OCI-LY3 (cell line): ENCODE measurements around the gene CFAP74.

Source experiments
- H2AFZ ChIP-seq: fragments of 200-600, 300-600 bp; shearing (Covaris generic); 2 replicates; pipeline ENCODE4 v1.6.0; 2014; ENCODE audit warnings: antibody characterized with exemption, low read depth, low read length
- H3K27ac ChIP-seq: fragments of 200-600, 300-600 bp; sonication (generic); 2 replicates; pipeline ENCODE4 v1.5.1; 2014; ENCODE audit warnings: mild to moderate bottlenecking, low read length, moderate library complexity, mixed read lengths
- H3K27me3 ChIP-seq: fragments of 200-600, 300-600 bp; sonication (generic); 2 replicates; pipeline ENCODE4 v1.6.1; 2014; ENCODE audit warnings: low read depth, low read length, mixed read lengths
- H3K36me3 ChIP-seq: fragments of 200-600, 300-600 bp; sonication (generic); replicated peaks from 2 replicates; pipeline ENCODE3; 2014; ENCODE audit warnings: low read depth, low read length, mixed read lengths
- H3K4me1 ChIP-seq: fragments of 300-600, 200-600 bp; sonication (generic); 2 replicates; pipeline ENCODE4 v1.6.1; 2014; ENCODE audit warnings: low read length, mixed read lengths
- H3K4me2 ChIP-seq: fragments of 200-600, 300-600 bp; sonication (generic); 2 replicates; pipeline ENCODE4 v1.6.1; 2014; ENCODE audit warnings: low read length, mixed read lengths
- H3K4me3 ChIP-seq: fragments of 300-600, 200-600 bp; sonication (generic); 2 replicates; pipeline ENCODE4 v1.5.1; 2014; ENCODE audit warnings: antibody characterized with exemption, mild to moderate bottlenecking, low read length, moderate library complexity
- H3K79me2 ChIP-seq: fragments of 300-600, 200-600 bp; shearing (Covaris generic); 2 replicates; pipeline ENCODE4 v1.6.1; 2014; ENCODE audit warnings: mild to moderate bottlenecking, low read length, mixed read lengths
- H3K9ac ChIP-seq: fragments of 300-600, 200-600 bp; shearing (Covaris generic); 2 replicates; pipeline ENCODE4 v1.6.0; 2014; ENCODE audit warnings: mild to moderate bottlenecking, low read length, moderate library complexity
- H3K9me3 ChIP-seq: fragments of 200-600, 300-600 bp; shearing (Covaris generic); 2 replicates; pipeline ENCODE4 v1.6.1; 2014; ENCODE audit warnings: low read length, mixed read lengths; ENCODE audit not compliant: insufficient read depth
- H4K20me1 ChIP-seq: fragments of 200-600, 300-600 bp; sonication (generic); 2 replicates; pipeline ENCODE4 v1.6.1; 2016; ENCODE audit warnings: low read length, mixed read lengths; ENCODE audit not compliant: insufficient read depth
- EZH2phosphoT487 ChIP-seq: fragments of 200-600 bp; shearing (Covaris generic); IDR thresholded peaks from 2 replicates; pipeline ENCODE4 v1.6.1; 2018; ENCODE audit warnings: antibody characterized with exemption, mixed run types, low read depth
- TF ChIP-seq, protein P1 (sequence below): fragments of 200-600, 300-600 bp; sonication (generic); IDR thresholded peaks from 2 replicates; pipeline ENCODE4 v1.5.1; 2014; ENCODE audit warnings: antibody characterized with exemption, low read length, low read depth

CFAP74 gene

DNA sequence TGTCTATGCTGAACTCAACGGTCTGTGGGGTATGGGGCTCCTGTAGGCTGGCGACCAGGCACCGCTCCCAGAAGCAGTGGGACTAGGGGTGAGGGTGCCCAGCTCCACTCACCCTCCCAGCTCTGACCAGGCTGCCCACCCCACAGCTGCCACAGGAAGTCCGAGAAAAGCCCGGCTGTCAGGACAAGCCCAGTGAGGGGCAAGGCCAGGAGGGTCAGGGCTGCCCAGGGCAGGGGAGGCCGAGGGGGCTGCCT, 81.0 kb downstream of the CFAP74 start:
- Histone ChIP-seq H3K27me3 (no peaks in the 10 kb centered on the region), H2AFZ (no peak overlapping the region), H3K79me2 (no peaks in the 10 kb centered on the region), H3K4me1 (no peaks in the 10 kb centered on the region; the same call in 1 of the 2 replicates), H4K20me1 (no peaks in the 10 kb centered on the region), H3K4me3 (no peak overlapping the region), H3K9ac (no peak overlapping the region), H3K4me2 (no peak overlapping the region), H3K9me3 (no peaks in the 10 kb centered on the region), H3K27ac (no peak overlapping the region), H3K36me3 (no peaks in the 10 kb centered on the region)
- TF ChIP-seq, protein P1, sequence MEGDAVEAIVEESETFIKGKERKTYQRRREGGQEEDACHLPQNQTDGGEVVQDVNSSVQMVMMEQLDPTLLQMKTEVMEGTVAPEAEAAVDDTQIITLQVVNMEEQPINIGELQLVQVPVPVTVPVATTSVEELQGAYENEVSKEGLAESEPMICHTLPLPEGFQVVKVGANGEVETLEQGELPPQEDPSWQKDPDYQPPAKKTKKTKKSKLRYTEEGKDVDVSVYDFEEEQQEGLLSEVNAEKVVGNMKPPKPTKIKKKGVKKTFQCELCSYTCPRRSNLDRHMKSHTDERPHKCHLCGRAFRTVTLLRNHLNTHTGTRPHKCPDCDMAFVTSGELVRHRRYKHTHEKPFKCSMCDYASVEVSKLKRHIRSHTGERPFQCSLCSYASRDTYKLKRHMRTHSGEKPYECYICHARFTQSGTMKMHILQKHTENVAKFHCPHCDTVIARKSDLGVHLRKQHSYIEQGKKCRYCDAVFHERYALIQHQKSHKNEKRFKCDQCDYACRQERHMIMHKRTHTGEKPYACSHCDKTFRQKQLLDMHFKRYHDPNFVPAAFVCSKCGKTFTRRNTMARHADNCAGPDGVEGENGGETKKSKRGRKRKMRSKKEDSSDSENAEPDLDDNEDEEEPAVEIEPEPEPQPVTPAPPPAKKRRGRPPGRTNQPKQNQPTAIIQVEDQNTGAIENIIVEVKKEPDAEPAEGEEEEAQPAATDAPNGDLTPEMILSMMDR = no peak
- TF ChIP-seq EZH2phosphoT487 = no peak

DNA sequence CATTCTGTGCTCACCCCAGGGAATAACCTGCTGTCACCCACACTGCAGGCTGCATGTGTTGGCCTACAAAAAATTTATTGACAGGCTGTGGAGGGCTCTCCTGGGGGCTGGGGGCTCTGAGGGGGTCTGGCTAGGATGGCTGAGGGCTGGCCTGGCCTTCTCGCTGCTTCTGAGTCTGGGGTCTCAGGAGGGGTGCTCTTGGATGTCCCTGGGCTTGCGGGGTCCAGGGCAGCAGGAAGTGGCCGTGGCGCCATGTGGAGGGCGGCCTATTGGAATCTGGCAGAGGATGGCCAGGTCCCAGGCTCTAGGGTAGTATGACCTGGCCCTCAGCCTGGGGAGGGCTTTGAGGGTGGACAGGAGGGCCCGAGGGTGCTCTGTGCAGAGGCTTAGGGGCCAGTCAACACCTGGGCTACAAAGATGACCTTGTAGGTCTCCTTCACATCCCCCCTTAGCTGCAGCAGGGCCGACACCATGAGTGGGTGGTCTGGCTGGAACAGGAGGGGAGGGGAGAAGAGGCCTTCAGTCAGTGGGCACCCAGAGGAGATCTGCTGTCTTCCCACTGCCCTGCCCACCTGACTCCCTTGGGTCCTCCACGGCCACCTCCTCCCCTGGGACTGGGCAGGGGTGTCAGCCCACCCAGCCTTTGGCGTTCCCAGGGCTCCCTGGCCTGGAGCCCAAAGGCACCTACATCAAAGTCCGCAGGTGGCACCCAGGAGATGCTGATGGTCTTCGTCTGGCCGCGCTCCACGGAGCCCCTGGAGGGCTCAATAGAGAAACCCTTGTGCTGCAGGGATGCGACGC, 81.5 kb downstream of the CFAP74 start:
- Histone ChIP-seq H3K9ac (no peak overlapping the region), H3K4me3 (no peak overlapping the region), H3K4me2 (no peak overlapping the region)

DNA sequence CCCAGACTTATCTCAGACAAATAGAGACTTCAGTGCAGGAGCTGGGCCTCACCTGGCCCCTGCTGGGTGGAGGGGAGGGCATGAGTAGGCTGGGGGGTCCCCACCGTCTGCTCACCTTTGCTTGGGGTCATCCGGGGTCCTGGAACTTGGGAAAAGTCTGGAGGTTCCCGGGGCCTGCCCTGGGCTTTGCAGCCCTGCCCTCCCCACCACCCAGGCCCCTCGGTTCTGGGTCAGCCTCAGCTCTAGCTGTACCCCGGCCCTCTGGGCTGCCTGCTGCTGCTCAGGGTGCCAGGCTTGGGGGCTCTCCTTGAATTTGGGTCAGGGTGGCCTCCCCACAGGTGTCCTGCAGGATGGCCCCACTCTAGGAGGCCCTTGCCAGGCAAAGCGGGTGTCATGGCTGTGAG, 82.1 kb downstream of the CFAP74 start:
- Histone ChIP-seq H3K36me3 (no peaks in the 10 kb centered on the region), H3K27me3 (no peaks in the 10 kb centered on the region), H2AFZ (no peak overlapping the region), H4K20me1 (no peaks in the 10 kb centered on the region), H3K4me1 (no peaks in the 10 kb centered on the region; the same call in 1 of the 2 replicates), H3K79me2 (no peaks in the 10 kb centered on the region), H3K9me3 (no peaks in the 10 kb centered on the region), H3K27ac (no peak overlapping the region), H3K9ac (no peak overlapping the region), H3K4me3 (no peak overlapping the region), H3K4me2 (no peak overlapping the region)
- TF ChIP-seq, protein P1 = no peak
- no peak for TF ChIP-seq EZH2phosphoT487

More for the DNA sequence above, 81.5 kb downstream of the CFAP74 start:
- Histone ChIP-seq H3K36me3 (no peaks in the 10 kb centered on the region), H3K9me3 (no peaks in the 10 kb centered on the region), H4K20me1 (no peaks in the 10 kb centered on the region), H3K27me3 (no peaks in the 10 kb centered on the region), H3K27ac (no peak overlapping the region), H2AFZ (no peak overlapping the region), H3K4me1 (no peaks in the 10 kb centered on the region; the same call in 1 of the 2 replicates), H3K79me2 (no peaks in the 10 kb centered on the region)
- no peak for TF ChIP-seq EZH2phosphoT487
- TF ChIP-seq, protein P1 = no peak

DNA sequence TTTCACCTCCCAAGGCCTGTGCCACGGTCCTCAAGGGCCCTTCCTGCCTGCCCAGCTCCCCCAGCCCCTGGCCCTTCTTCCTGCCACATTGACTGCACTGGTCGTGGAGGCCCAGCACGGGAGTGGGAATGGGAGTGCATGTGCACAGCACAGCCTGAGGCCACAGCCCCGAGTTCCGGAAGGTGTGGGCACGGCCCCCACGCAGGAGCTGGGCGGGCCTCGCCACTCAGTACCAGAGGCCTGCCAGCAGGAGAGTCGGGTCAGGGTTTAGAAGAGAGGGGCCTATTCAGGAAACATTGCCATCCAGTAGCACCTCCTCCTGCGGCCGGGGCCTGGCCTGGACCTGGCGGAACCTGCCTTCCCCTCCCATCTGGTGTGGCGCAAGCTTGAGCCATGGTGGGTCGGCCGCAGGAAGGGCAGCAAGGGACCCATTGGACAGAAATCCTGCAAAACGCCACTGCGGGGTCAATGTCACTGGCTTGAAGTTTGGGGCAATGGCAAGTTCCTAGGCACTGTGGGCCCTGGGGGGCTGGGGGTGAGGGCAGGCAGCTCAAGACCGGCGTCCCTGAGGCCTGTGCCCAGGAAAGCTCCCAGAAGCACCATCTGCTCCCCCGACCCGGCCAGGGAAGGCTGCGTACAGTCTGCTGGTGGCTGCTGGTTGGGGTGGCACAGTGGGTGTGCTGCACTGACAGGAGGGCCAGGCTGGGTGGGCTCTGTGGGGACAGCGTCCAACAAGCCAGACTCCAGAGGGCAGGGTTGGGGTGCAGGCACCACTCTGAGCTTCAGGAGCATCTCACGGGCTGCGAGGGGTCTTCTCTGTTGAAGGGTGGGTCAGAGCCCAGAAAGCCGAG, 82.8 kb downstream of the CFAP74 start:
- Histone ChIP-seq H4K20me1 (no peaks in the 10 kb centered on the region), H3K79me2 (no peaks in the 10 kb centered on the region), H3K27me3 (no peaks in the 10 kb centered on the region), H3K9me3 (no peaks in the 10 kb centered on the region), H3K36me3 (no peaks in the 10 kb centered on the region), H2AFZ (no peak overlapping the region), H3K4me3 (no peak overlapping the region), H3K9ac (no peak overlapping the region), H3K4me2 (no peak overlapping the region), H3K4me1 (no peaks in the 10 kb centered on the region; the same call in 1 of the 2 replicates), H3K27ac (no peak overlapping the region)
- TF ChIP-seq, protein P1 = no peak
- TF ChIP-seq EZH2phosphoT487 = no peak
